ENCODE measurements around the gene CDH26.

CDH26 gene

DNA sequence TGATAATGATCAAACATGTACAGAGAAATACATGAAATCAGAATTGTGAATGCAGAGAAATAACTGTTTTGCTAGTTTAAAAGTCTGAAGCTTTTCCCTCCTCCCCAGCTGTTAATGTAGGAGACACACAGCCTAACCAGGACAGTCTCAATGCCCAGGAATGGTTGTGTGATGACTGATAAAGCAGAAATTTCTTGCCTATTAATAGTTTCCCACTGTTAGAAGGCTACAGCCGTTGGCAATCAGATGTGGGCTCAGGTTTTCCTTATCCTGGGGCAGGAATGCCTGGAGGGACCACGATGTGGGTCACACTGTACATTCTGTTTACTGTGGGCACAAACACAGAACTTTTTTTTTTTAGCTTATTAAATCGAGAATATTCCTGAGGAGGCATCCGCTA, 20.0 kb upstream of the CDH26 start:
- TF ChIP-seq, protein P1, sequence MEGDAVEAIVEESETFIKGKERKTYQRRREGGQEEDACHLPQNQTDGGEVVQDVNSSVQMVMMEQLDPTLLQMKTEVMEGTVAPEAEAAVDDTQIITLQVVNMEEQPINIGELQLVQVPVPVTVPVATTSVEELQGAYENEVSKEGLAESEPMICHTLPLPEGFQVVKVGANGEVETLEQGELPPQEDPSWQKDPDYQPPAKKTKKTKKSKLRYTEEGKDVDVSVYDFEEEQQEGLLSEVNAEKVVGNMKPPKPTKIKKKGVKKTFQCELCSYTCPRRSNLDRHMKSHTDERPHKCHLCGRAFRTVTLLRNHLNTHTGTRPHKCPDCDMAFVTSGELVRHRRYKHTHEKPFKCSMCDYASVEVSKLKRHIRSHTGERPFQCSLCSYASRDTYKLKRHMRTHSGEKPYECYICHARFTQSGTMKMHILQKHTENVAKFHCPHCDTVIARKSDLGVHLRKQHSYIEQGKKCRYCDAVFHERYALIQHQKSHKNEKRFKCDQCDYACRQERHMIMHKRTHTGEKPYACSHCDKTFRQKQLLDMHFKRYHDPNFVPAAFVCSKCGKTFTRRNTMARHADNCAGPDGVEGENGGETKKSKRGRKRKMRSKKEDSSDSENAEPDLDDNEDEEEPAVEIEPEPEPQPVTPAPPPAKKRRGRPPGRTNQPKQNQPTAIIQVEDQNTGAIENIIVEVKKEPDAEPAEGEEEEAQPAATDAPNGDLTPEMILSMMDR (IDR thresholded peaks at IDR 0.05) = no peak

- TF ChIP-seq, protein P1 (IDR thresholded peaks at IDR 0.05) = no peak
These were observed 19.5 kb upstream of the CDH26 start for GRCh38 chr20:59938696-59939051.

DNA sequence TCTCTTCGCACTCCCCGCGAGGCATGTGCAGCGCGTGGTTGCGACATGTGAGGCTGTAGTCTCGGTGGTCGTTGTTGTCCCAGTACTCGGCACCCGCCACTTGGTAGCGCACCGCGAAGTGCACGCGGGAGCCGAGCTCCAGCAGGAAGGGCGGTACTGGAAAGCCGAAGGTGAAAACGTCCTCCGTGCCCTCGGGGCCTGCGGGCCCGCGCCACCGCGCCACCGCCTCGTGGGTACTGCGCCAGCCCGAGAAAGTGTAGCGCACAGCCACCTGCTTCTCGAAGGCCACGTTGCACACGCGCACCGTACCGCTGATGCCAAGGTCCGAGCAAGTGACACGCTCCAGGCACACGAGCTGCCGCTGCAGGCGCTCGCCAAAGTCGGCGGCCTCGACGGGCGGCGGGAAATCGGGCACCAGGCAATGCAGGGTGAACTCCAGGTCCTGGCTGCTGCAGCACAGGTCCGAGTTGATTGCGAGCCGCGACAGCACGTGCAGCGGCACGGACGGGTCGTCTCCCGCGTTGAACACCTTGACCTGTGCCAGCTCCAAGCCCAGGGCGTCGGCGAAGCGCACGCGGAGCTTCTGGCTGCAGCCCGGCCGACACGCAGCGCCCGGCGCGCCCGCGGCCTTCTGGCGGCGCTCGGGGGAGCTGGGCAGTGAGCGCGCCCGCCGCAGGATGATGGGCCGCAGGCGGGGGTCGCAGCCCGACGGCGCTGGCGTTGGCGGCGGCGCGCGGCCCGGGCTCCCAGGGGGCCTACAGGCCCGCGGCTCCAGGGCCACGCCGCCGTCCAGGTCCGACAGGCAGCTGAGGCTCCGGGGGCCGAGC, 19.0 kb upstream of the CDH26 start:
- TF ChIP-seq, protein P1 (IDR thresholded peaks at IDR 0.05) = no peak; the same call in 1 of the 2 replicates

- TF ChIP-seq, protein P1 (IDR thresholded peaks at IDR 0.05) = no peak
These were observed 18.4 kb upstream of the CDH26 start for GRCh38 chr20:59939879-59940128.

- TF ChIP-seq, protein P1 (IDR thresholded peaks at IDR 0.05) = no peak
These were observed 17.9 kb upstream of the CDH26 start, which contains the start of the genes FAM217B and PPP1R3D for GRCh38 chr20:59940129-59940955. FAM217B (plus strand) TSS chr20:59940389; CDS start chr20:59943944, 3,555 bp downstream. PPP1R3D (minus strand) TSS chr20:59940305; CDS start chr20:59939931, 374 bp downstream.

GRCh38 chr20:59940956-59941294, 17.3 kb upstream of the CDH26 start:
- TF ChIP-seq, protein P1 (IDR thresholded peaks at IDR 0.05) = no peak

- TF ChIP-seq, protein P1 (IDR thresholded peaks at IDR 0.05) = no peak
These were observed 16.0 kb upstream of the CDH26 start for GRCh38 chr20:59942245-59942644.
